GM04504 (cell line): ENCODE data around the gene GAS7.

Source experiments
- DNase-seq: peaks from one replicate; pipeline ENCODE4 v3.0.0-alpha.2; 2012; ENCODE audit warnings: low read depth

GAS7 gene

DNA sequence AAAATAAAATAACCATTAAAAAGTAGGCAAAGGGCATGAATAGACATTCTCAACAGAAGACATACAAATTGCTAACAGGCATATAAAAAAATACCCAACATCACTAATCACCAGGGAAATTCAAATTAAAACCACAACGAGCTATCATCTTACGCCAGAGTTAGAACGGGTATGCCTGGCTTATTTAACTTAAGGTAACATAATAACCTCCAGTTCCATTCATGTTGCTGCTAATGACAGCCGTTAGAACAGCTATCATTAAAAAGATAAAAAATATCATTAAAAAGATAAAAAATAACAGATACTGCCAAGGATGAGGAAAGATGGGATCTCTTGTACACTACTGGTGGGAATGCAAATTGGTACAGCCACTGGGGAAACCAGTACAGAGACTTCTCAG, 89.3 kb downstream of the GAS7 start:
- DNase-seq: no peak

DNA sequence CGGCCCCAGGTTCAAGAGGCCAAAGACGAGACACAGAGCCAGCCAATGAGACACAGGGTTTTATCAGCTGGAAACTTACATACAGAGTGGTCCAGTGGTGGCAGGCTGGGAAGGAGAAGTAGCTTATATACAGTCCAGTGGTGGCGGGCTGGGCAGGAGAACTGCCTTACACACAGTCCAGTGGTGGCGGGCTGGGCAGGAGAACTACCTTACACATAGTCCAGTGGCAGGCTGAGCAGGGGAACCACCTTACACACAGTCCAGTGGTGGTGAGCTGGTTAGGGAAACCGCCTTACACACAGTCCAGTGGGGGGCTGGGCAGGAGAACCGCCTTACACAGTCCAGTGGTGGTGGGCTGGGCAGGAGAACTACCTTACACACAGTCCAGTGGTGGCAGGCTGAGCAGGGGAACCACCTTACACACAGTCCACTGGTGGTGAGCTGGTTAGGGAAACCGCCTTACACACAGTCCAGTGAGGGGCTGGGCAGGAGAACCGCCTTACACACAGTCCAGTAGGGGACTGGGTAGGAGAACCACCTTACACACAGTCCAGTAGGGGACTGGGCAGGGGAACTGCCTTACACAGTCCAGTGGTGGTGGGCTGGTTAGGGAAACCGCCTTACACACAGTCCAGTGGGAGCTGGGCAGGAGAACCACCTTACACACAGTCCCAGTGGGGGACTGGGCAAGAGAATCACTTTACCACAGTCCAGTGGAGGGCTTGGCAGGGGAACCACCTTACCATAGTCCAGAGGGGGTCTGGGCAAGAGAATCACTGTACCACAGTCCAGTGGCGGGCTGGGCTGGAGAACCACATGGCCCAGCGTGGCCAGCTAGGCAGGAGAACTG, 90.9 kb downstream of the GAS7 start:
- DNase-seq: no peak

DNA sequence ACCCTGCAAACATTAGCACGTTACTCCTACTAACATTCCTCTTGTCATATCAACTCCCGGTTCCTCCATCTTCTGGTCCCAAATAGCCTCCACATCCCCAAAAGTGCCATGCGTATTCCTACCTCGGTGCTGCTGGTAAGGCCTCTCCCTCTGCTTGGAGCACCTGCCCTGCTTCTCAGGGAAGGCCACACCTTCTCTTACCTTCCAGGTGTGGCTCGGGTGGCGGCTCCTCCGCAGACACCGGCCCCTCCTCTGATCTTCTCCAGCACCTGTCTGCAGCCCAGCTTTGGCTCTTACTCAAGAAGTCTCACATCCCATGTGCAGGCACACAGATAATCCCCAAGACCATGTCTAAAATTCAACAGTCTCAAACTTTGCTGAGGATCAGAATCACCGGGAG, 92.3 kb downstream of the GAS7 start:
- no peak for DNase-seq

DNA sequence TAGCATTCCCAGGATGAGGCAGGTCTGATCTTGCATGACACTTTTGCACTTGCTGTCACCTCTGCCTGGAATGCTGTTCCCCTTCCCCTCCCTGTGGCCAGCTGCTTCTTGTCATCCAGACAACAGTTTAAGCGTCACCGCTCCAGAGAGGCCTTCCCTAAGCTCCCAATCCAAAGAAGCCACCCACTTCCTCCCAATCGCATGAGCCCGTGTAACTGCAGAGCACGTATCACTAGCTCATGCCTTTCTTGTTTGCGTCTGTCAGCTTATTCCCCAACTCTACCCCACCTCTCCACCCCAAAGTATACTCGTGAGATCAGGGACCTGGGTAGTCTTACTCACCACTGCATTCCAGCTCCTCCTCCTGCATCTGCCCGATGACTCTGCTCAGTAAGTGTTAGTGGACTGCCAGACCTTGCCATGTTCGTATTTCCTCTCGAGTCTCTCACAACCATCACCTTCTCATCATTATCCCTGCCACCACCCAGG, 92.8 kb downstream of the GAS7 start:
- DNase-seq: peak; percentile 50

DNA sequence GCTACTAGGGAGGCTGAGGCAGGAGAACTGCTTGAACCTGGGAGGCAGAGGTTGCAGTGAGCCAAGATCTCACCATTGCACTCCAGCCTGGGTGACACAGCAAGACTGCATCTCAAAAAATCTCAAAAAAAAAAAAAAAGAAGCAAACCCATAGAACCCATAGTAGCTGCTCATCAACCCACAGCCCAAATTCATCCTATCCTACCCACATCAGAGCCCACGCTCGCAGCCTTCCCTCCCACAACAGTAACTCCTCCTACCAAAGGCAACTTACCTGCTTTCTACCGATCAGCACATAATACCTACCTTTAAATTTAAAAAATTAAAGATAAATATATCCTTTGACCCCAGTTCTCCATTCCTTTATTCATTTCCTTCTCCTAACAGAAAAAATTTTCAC, 94.7 kb downstream of the GAS7 start:
- no peak for DNase-seq

DNA sequence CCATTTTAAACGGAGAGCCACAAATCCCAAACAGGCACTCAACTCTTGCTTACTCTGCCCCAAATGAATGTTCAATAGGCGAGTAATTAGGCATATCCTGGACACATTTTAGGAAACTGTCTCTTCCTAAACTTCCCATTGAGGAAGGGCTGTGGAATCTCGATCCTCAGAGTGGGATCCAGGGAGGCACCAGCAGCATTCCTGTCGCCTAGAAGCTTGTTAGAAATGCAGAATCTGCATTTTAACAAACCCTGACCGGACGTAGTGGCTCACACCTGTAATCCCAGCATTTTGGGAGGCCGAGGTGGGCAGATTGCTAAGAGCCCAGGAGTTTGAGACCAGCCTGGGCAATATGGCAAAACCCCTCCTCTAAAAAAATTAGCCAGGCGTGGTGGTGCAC, 95.6 kb downstream of the GAS7 start:
- DNase-seq: no peak

DNA sequence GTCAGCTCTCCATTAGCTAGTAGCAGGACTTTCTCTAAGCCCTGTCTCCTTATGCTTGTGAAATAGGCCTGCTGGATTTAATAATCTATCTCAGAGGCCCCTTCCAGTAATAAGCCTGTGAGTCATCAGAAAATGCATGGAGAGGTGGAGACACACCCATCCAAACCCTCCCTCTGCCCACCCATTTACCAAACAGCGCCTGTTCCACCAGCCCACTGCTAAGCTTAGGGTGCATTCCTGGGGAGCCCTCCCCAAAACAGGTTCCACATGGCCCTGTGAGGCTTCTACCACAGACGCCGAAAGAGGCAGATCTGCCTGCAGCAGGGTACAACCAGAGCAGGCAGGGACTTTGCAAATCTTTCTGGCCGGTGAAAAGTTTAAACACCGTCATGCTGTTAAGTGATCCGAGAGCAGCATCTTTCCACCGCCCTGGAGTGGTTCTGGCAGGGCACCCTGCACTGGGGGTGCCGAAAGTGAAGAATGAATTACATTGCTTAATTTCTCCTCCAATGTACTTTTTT, 99.3 kb downstream of the GAS7 start:
- DNase-seq: peak; percentile 71

DNA sequence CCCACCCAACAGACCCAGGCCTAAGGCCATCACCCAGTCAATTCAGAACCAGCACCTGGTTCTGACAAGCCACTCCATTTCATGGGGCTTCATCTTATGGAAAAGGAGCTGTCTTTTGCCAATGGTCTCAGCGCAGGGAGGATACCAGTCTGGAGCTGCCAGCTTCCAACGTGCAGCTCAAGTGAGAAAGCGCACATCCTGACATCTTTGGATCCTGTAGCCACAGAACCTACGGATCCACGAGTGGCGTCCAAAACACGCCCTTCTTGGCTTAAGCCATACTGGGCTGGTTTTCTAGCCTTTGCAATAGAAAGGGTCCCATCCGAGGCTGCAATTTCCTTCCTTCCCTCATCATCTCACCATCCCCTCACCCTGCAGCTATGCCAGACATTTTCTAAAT, 101.8 kb downstream of the GAS7 start:
- DNase-seq: no peak

DNA sequence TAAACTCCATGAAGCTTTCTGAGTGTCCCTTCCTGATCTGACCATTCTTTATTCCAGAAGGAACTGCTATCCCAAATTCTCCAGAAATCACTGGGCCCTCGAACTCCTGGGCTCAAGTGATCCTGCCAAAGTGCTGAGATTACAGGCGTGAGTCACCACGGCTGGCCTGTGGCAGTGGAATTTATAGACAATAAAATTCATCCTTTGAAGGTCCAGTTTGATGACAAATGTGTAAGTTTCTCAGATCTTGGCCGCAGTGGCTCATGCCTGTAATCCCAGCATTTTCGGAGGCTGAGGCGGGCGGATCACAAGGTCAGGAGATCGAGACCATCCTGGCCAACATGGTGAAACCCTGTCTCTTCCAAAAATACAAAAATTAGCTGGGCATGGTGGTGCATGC, 103.1 kb downstream of the GAS7 start:
- DNase-seq: peak; percentile 83

DNA sequence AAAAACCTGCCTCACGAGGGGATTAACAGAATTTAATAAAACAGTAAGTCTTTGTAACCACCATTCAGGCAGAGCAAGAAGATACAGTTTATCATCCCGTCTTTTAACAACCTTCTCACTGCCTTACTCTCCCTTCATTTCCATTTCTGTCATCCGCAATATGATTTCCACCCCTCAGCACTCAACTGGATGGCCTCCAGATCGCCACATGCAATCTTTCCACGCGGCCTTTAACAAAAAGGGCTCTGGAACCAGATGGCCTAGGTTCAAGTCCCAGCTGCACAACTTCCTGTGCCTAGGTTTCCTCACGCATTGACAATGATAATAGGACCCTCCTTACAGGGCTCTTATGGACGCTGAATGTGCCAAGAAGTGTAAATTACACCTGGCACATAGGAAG, 103.6 kb downstream of the GAS7 start:
- peak; percentile 30 for DNase-seq

DNA sequence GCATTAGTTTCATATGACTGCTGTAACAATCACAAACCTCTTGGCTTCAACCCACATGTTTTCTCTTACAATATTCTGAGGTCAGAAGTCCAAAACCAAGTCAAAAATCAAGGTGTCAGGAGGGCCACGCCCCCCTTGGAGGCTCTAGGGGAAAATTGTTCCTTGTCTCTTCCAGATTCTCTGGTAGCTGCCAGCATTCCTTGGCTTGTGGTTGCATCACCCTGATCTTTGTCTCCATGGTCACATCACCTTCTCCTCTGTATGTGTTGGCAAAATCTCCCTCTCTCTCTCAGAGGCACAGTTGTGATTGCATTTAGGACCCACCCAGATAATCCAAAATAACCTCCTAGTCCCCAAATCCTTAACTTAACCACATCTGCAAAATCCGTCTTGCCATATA, 105.8 kb downstream of the GAS7 start:
- DNase-seq: no peak

DNA sequence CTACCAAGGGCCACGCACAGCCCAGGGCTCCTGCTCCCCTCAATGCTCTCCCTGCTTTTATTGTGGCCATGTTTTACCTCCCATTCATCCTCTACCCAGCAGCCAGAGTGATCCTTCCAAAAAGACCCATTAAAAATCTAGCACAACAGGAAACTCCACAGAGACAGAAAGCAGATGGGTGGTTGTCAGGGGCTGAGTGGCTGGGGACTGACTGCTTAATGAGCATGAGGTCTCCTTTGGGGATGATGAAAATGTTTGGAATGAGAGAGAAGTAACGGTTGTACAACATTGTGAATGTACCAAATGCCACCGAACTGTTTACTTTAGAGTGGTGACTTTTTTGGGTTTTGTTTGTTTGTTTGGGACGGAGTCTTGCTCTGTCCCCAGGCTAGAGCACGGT, 107.4 kb downstream of the GAS7 start:
- DNase-seq: peak; percentile 28

DNA sequence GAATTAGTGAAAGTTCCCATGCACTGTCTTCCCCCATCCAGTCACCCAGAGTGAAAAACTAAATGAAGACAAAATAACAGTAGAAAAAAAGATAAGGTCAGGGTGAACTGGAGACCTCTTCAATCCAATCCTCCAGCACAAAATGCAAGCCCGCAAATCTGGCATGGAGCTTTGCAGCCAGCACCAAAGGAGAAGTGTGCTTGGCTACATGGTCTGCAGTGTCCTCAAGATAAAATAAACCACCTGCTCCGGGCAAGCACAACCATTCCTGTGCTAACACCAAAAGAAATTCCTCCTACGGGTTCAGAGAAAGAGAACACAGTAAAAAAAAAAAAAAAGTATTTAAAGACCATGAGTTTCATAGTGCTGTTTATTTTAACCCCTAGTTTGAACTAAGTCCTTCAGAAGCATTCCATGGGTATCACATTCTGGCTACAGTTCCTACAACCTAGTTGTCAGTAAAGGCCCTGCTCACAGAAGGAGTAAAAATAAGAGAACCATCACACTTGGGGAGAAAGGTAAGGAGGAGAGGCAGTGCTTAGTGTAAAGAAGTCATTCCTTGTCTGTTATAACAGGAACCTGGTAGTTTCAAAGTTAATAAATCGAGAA, 109.1 kb downstream of the GAS7 start:
- DNase-seq: no peak

DNA sequence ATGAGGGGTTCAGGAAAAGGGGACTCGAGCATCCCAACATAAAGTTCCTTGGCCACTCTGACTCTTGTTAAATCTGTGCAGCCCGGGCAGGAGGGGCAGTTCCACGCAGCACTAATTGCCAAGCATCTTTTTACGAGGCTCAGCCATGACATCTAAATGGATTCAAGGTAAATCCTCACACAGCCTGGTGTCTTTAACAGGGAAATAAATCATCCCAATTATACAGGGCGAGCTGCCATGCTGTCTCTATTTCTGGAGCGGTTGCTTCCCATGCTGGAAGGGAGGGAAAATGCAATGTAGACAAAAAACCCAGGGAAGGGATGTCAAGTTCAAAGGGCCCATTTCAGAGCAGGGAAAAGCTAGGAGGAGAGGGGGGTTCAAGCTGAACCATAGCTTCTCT, 110.0 kb downstream of the GAS7 start:
- DNase-seq: no peak

DNA sequence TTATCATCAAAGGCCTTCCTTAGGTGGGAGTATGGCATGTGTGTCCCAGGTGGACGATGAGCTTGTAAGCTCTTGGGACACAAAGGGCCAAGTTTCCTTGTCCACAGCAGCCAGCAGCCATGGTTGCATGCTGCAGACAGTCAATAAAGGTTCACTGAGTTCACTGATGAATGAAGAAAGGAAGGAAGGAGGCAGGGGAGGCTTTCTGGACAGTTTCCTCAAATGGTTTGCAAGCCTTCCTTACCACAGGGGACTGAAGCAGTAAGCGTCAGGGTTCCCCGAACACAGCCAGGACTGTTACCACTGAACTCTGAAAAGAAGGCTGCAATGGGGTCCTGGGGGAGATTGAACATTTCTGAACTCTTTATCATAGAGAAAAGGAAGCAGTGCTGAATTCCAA, 111.1 kb downstream of the GAS7 start:
- DNase-seq: no peak

DNA sequence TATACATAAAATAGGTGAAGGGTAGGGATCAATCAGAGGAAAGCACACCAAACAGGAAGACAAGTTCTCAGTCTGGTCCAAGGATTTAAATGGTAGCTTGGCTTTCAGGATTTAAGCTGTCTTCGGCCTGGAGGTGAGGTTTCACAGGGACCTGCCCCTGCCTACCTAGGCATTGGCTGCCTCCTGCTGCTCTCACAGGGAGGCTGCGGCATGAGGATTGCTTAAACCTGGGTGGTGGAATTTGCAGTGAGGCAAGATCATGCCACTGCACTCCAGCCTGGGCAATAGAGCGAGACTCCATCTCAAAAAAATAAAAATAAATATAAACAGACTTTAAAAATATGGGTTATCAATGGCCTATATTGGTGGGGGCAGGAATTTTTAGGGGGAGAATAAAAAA, 114.5 kb downstream of the GAS7 start:
- no peak for DNase-seq

DNA sequence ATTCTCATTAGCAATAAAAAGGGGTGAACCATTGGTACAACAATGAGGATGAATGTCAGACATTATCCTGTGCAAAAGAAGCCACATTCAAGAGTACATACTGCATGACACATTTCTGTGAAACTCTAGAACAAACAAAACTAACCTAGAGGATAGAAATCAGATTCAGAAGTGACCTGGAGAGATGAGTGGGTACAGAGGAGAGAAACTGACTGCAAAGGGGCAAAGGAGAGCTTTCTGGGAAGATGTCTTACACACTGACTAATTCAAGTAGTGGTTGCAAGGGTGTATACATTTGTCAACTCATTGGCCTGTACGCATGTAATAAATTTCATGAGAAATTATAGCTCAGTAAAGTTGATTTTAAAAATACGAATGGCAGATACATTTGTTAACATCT, 115.6 kb downstream of the GAS7 start:
- no peak for DNase-seq

DNA sequence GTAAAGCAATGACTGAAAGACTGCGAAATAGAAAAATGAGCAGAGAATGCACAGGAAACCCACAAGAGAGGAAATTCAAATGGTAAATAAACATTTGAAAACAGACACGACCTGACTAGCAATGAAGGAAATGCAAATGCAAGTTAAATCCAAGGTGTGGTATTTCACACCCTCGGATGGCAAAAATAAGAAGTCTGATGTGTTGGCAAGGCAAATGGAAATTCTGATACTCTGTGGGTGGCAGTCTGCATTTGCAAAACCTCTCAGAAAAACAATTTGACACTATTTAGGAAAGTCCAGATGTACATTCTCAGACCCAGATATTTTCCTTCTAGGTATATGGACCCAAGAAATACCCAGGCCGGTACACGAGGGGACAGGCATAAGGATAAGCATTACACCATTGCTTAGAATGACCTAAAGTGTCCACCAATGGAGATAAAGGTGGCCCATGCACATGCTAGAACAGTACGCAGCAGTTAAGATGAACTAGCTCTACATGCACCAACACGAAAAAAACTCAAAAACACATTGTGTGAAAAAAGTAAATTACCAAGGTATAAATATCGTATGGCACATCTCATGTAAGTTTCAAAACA, 116.7 kb downstream of the GAS7 start:
- no peak for DNase-seq

DNA sequence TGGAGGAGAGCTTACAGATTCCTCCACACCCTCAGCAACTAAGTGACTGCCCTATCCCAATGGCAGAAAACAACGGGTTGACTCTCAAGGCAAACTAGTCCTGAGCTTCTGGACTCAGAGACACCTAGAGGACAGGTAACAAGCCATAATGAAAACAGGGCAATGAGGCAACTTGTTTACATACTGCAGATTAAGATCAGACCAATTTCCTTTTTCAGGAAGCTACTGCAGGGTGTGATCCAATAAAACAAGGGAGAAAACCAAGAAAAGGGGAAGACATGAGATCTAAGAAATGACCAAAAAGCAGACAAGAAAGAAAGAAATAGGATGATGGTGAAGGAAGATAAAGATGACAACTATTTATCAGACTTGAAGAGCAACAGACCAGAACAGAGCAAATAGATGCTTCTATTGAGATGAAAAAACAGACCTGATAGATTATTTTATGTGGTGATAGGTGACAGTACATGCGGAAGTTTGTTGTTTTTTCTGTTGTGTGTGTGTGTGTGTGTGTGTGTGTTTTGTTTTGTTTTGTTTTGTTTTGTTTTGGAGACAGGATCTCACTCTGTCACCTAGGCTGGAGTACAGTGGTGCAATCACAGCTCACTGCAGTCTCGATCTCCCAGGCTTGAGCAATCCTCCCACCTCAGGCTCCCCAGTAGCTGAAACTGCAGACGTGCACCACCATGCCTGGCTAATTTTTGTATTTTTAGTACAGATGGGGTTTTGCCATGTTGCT, 120.7 kb downstream of the GAS7 start:
- DNase-seq: no peak

DNA sequence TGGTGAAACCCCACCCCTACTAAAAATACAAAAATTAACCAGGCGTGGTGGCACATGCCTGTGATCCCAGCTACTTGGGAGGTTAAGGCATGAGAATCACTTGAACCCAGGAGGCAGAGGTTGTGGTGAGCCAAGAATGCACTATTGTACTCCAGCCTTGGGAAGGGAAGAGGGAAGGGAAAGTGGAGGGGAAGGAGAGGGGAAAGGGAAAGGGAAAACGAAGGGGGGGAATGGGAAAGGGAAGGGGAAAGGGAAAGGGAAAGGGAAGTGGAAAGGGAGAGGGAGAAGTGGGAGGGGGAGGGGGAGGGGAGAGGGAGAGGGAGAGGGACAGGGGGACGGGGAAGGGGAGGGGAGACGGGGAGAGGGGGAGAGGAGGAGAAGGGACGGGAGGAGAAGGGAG, 122.5 kb downstream of the GAS7 start:
- no peak for DNase-seq

DNA sequence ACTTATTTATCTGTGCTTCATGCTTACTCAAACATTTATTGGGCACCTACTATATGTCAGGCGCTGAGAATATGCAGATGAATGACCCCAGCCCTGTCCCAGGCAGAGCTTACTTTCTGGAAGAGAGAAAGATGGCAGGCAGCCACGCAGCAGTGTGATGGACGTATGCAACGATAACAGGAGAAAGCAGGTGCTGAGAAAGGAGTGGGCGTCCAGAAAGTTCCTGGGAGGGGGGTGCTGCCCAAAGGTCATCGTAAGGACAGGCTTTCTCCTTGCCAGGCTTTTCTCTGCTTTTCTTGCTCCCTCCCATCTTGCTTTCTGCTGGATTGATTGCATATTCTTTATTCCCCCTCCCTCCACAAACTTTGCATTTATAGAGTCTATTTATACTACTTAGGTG, 124.5 kb downstream of the GAS7 start:
- no peak for DNase-seq
